Activated effector memory CD4-positive, alpha-beta T cell treated with Interleukin-2 at 50 U/mL for 16 hours (primary cell): ENCODE measurements around the gene DLAT.
A peak's percentile ranks its signal among the peaks of the same experiment; 100 is the strongest.
"Not testable (repeated sequence)": the region's sequence is repeated elsewhere in the genome, so short reads cannot be mapped to it uniquely, and the experiment has no call there.

ENCODE experiments used
- DNase-seq: peaks from one replicate; pipeline ENCODE4 v3.0.0-alpha.2; 2020

The DLAT gene

DNA sequence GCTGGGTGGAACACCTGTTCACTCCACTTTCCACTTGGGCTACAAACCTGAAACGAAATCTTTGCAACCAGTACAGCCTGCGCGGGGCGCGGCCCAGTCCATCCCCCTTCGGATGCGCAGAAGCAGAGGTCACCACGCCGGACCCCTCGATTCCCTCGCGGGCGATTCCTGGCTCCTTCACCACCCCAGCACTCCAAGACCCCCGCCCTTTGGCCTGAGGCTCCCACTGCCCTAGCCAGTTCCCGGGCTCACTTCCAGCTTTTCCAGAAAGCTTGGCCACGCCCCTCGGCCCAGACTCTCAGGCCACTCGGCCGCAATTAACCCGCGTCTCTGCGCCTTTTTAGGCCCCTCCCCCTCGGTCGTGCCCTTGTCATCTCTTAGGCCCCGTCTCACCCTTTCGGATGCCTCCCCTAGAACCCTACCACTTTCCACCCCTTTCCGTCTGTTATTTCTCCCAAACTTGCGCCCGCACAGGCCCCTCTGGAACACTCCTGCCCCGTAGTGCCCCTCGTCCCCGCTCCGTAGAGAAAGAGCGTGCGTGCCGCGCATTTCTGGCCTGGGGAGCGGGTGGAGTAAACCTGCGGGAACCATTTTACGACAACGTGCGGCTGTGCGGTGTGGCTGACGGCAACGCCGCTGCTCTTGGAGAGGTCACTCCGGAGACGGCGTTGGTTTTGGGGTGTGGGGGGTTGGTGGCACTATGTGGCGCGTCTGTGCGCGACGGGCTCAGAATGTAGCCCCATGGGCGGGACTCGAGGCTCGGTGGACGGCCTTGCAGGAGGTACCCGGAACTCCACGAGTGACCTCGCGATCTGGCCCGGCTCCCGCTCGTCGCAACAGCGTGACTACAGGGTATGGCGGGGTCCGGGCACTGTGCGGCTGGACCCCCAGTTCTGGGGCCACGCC, at the start of gene DLAT:
Gene DLAT, plus strand, starts transcription at position 636 of the 906 bp plus-strand sequence. Its CDS starts 65 bp downstream, at position 701.
- DNase-seq: peak; percentile 77

DNA sequence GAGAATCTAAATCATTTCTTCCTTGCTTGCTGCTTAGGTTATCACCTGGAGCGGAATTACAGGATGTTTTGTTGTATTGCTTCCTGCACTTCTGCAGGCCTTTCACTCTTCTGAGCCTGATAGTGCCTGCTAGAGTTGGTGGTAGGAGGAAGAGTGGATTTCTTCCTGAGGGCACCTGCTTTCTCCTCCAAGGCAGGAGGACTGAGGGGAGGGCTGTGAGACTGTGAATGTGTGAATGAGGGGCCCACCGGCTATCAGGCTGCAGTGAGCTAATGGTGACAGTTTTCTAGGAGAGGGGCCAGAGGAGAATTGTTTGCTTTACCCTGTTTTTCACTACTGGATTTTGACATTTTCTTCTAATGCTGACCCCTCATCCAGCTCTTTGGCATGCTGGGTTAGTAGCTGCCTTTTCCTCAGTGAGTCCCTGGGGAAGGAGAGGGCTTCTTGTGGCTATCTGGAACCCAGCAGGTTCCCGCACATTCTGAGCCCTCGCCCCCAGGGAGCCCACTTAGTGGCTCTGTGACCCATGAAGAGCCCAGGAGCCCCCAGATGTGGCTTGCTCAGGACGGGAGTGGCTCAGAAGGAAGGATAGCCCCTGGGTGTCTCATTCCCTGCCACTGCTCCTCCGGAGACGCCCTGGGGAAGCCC, 49.0 kb upstream of the DLAT start:
- DNase-seq: no peak

DNA sequence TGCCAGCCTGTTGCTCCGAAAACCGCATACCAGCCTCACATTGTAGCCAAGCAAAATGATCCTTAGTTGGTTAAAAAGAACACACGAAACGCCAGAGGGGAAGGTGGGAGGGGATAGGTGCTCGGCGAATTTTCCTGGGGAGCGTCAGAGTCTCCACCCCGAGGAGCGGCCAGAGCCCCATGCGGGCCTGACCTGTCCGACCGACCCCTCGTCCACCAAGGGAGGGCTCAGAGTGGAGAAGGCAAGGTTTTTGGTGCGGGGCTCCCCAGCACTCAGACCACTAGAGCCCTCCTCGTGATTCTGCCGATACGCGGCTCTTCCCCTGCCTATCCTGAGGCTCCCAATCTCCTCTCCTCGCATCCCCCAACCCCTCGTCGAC, 48.5 kb upstream of the DLAT start:
- no peak for DNase-seq

DNA sequence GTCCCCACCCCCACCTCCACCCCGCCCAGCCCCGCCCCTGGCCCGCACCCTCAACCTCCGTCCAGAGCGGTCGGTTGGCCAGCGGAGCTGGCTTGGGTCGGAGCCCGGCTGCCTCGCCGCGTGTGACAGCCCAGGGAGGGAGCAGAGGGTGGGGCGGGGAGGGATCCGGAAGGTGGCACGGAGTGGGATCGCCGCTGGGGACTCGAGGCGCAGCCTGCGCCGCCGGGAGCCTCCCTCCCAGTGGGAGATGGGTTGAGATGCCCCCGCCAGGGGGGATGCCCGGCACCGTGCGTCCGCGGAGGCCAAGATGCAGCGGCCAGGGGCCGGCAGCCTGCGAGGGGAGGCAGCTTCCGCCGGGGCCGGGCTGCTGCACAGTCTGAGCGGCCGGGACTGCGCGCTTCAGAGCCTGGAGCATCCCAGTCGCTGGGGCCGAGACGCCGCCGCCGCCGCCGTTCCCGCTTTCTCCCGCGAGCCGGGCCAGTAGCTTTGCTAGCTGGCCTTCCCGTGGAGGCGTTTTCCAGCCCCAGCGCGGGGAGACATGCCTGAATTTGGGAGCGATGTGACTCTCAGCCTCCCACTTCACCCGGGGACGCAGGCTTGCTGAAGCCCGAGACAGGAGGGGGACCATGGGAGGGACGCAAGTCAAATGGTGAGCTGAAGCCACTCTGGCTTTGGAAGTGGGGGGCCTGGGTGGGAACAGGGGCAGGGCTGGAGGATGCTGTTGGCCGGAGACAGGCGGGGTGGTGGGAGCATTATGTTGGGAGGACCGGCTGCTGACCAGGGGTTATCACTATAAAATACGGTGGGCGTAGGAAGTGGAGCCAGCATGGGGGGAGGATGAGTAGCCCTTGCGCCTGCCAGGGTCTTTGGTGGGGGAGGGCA, 47.8 kb upstream of the DLAT start:
- no peak for DNase-seq

DNA sequence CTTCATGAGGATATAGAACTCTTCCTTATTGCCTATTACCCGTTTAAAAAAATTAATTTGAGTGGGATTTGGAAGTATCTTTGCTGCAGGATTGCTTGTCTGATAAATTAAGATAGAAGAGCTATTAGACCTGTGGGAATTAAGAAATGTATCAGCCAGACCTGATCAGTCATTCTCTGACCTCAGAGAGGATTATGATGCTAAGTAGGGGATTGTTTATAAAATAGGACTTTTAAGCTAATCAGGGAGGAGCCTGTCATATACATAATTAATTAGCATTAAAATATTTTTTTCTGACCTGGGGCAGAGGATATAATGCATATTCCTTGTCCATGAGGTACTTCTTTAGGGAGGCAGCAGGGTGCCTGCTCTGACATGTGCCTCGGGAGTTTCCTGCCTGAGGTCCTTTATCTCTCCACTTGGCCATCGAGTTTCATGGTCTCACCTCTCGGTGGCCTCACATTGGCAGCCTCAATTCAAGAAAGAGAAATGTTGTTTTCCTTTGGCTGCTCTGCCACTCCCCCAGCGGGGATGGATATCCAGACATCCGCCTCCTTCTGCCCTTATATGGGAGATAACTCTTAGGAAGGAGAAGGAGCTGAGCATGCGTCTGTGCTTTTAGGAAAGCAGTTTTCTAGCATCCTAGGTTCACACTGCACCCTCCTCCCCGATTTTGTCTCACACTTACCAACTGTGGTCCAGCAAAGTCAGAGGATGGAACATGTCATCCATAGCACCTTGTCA, 47.0 kb upstream of the DLAT start:
- no peak for DNase-seq

DNA sequence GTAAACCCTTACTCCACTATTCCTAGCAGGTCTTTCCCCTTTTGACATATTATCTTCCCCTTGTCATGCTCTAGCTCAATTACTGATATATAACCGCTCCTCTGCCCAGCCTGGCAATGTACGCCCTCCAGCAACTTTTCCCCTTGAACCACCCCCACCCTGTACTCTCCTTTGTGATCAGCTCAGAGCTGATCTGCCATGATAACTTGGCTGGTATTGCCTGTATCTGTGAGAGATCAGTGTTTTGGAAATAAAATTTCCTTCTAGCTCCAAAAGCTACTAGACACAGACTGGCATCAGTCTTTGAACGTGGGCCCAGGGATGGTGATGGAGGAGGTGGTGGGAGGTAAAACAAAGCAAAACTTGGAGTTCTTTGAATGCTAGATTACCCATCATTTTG, 45.1 kb upstream of the DLAT start:
- no peak for DNase-seq

DNA sequence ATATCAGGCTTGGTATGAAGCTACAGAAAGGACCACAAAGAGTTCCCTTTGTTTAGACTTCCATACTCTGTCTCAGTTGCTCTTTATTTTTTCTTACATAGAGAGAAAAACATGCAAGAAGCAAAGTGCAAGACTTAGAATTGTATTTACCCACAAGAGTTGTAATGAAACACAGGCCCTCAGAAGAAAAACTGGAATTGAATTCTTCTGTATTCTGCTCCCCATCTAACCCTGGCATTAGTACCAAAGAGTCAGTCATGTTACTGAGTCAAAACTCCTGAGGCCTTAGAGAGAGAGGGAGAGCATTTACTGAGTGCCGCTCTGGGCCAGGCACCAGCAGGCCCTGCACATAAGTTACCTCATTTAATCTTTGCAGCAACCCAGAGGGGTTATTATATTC, 43.9 kb upstream of the DLAT start:
- DNase-seq: no peak

DNA sequence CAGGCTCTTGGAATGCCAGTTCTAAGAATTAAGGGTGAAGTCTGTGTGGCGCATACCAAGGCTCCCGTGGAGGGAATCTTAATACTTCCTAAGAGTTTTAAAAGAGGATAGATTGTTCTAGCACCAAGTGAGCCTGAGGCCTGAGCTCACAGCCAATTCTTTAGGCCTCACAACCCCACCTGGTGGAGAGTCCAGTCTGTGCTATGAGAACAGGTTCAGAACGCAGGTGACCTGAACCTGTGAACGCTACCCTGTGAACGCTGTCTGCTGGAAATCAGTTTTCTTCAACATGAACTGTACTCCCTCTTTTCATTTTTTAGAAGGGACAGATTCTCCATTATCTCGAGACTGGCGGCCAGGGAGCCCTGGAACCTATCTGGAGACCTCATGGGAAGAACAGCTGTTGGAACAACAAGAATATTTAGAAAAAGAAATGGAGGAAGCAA, 43.2 kb upstream of the DLAT start:
- DNase-seq: peak; percentile 19

DNA sequence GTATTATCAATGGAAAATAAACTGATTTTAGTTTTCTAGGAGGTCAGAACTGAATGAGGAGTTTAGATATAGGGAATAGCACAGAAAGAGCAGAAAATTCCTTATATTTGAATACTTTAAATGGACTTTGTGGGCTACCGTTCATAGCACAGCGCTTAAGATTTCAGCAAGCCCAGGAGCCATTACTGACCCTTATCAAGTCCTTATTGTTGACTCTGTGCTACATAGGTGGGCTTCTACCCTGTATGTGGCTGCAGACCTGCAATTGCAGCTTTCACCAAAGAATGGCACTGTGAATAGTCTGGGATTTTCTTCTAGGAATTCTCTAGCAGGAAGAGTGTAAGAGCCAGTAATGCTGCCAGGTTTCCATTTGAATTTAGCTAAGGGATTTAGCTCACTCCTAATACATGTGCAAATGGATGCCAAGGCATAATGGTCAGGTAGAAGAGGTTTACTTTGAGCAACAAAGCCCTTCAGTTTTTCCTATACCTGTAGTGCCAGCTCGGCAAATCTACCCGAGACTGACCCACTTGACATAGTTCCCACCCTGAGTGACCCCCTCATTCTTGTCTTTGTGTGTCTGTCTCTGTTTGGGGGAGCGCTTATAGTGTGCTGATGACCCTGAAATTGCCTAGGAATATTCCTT, 42.5 kb upstream of the DLAT start:
- DNase-seq: no peak

DNA sequence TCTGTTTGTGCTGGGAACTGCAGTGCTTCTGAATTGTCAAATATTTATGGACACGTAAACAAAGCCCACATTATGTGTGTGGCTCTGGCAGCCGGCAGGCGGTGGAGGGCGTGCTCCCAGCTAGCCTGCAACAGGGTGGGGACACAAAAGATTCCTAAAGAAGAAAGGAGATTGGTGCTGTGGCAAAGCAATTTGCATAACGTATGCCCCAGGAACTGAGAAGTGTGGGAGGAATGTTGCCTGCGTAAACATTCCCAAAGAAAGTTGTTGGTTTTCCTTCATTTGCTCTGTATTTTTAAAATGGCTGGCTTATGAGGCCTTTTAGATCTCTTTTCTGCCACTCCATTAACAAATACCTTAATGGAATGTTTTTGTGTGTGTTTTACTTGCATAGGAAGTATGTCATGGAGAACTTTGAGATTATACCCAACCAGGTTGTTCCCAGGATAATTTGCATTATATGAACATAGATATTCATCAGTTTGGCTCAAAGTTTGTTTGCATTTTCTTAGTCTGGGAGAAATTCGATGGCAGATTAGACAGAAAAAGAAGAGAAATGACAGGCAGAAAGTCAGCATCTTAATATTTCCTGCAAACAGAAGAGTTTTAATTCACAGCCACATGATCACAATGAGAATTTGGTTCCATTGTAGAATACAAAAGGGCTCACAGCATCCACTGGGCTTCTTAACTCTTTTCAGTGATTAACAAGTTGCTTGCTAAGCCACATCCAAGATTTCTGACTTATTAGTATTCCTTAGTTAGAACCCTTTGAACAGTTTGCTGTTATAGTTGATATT, 41.8 kb upstream of the DLAT start:
- DNase-seq: no peak

DNA sequence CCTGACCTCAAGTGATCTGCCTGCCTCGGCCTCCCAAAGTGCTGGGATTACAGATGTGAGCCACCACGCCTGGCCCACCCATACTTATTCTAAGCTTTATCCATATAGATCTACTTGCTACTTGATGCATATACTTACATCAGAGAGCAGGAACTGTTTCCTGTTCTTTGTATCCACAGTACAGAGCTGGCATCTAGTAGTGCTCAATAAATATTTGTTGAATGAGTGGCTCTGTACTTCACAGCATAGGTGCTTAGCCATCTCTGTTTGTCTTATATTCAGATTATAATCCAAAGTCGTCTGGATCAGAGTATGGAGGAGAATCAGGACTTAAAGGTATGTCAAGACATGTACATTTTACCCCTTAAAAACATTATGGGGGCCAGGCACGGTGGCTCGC, 38.6 kb upstream of the DLAT start:
- no peak for DNase-seq

DNA sequence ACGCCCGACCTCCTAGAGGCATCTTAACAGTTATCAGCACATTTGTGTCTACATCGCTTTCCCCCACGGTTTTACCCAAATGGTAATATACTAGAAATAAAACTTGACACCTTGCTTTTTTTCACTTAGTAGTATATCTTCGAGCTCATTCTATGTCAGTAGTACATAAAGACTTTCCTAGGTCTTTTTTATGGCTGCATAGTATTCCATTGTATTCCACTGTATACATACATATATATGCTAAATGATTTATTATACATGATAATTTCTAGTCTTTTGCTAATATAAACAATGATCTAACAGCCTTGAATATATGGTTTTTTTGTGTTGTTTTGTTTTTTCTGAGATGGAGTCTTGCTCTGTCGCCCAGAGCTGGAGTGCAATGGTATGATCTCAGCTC, 34.8 kb upstream of the DLAT start:
- no peak for DNase-seq

DNA sequence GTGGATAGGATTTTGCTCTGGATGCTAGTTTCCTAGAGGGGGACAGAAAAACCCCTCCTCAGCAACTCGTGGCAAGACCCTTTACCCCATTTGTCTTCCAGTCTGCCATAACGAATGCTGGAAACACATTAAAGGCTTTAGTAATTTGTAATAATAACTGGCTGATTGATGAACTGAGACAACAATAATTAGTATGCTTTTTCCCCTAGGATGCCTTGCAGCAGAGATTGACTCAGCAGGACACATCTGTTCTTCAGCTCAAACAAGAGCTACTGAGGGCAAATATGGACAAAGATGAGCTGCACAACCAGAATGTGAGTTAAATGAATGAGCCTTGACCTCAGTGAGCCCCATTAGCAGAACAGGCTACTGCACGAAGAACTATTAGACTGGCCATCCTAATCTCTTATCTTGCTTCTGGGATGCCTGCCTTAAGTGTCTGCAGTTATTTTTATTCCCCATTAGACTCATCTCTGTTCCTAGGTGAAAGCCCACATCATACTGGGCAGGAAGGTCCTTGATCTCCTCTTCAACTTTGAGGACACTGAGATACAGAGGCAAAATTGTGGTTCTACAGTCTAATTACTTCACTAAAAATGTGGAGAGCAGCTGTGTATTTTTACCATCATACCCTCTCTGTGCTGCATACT, 32.9 kb upstream of the DLAT start:
- no peak for DNase-seq

DNA sequence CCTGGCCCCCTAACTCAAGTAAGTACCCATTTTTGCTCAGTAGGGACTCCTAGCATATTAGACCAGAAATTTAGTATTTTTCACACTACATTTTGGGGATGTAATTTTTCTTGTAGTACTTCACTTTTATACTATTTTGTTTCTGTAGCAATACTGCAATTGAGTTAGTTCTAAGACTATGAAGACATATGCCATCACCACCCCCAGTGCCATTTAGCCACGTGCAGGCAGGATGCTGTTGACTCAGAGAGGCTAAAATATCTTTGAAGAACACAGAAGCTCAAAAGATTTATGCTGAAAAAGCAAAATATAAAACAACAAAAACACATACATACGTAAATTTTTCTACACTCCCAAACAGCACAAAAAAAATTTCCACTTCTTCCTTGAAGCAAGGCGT, 29.1 kb upstream of the DLAT start:
- no peak for DNase-seq

DNA sequence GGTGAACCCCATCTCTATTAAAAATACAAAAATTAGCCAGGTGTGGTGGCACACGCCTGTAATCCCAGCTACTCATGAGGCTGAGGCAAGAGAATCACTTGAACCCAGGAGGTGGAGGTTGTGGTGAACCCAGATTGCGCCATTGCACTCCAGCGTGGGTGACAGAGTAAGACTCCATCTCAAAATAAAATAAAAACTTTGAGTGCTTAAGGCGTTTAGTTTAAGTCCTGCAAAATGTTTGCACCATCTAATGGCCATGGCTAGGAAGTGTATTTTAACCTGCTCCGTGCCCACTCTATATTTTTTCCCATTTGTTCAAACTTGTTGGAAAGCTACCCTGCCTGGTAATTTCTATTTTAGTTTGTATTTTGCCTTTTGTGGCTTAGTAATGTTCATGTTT, 28.5 kb upstream of the DLAT start:
- not testable (repeated sequence) for DNase-seq

DNA sequence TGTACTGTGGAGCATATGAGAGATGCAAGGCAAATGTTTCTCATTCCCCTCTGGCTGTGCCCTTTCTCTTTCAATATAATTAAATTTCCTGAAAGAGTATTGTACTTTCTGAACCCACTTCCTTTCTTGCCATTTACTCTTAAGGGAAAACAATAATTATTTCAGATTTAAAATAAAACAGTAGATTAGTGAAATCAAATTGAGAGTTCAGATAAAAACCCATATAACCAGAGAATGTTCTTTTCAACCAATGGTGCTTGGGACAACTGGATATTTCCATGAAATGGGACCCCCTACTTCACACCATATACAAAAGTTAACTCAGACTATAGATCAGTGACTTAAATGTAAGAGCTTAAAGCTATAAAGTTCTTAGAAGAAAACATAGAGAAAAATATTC, 26.1 kb upstream of the DLAT start:
- no peak for DNase-seq

DNA sequence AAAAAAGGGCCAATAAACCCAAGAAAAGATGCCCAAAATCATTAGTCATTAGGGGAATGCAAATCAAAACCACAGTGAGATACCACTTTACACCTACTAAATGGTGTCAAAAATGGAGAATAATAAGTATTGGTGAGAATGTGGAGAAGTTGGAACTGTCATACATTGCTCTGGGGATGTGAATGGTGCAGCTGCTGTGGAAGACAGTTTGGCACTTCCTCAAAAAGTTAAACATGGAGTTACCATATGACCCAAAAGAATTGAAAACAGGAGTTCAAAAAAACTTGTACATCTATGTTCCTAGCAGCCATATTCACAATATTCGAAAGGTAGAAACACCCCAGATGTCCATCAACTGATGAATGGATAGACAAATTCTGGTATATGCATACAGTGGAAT, 24.5 kb upstream of the DLAT start:
- DNase-seq: no peak

DNA sequence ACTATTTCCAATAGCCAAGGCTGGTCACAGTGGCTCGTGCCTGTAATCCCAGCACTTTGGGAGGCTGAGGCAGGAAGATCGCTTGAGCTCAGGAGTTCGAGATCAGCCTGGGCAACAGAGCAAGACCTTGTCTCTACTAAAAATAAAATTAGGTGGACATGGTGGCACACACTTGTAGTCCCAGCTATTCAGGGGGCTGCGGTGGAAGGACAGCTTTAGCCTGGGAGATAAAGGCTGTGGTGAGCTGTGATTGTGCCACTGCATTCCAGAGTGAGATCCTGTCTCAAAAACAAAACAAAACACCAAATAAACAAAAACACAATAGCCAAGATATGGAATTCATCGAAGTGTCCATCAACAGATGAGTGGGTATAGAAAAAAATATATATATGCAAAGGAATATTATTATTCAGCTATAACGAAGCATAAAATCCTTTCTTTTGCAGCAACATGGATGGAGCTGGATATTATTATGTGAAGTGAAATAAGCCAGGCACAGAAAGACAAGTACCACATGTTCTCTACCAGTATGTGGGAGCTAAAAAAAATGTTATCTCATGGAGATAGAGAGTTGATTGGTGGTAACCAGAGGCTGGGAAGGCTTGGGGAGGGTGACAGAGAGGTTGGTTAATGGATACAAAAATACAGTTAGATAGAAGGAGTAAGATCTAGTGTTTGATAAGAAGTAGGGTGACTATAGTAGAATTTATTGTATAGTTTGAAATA, 22.6 kb upstream of the DLAT start:
- DNase-seq: no peak

DNA sequence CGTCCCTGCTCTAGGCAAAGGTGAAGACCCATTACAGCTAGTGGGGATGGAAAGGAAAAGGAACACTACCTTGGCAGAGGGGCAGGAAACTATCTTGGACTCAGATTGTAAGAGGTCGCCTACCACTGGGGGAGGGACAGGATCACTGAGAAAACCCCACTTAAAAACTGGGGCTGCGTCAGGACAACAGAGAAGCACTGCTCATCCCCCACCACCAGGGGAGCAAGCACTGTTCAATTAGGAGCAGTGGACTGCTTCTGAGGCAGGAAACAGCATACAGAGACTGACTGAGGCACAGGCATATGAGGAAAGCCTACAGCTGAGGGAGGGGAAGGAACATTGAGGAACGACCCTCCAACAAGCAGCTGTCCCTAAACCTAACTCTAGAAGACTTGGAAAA, 20.8 kb upstream of the DLAT start:
- DNase-seq: no peak
